G401.6 (cell line): Measurements from ENCODE around the gene NR3C2.

Source experiments
- FAIRE-seq: peaks from 2 replicates; lab custom pipeline; 2012; peaks lifted over from hg19 to GRCh38; lab: Jason Lieb, UNC

The NR3C2 gene

GRCh38 chr4:148259841-148260240 is 182.4 kb downstream of the NR3C2 start:
- no peak for FAIRE-seq

DNA sequence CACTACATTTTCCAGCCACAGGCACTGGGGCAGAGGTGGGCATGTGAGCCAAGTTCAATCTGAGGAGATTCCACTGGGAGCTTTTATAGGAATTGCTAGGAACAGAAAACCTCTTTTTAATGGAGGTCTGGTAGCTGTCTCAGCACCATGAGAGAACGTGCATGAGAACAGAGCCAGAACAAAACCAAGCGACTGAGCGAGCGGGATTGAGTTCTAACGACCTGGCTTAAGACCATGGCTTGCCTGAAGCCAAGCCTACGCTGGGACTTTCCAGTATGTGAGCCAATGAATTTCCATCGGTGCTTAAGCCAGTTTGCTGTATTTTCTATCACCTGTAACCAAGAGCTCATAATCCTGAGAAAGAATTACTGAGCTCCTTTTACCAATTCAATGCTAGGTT is 183.7 kb downstream of the NR3C2 start:
- FAIRE-seq = no peak

DNA sequence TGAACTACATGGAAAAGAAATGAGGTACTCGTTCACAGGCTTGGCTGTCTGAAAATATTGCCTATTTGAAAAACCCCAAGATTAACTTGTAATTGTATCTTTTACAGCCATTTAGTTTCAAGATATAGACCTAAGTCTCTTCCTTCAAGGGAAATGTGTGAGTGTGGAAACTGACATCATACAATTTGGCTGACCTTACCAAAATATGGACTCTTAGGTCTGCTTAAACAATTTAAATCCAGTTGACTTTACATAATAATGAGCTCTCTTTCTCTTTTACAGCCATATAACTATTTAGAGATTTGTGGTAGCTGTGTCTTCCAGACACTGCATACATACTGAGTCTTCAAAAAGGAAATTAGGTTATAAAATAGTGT is 186.9 kb downstream of the NR3C2 start:
- no peak for FAIRE-seq

- no peak for FAIRE-seq
Measured at GRCh38 chr4:148254621-148255343, 187.4 kb downstream of the NR3C2 start.

DNA sequence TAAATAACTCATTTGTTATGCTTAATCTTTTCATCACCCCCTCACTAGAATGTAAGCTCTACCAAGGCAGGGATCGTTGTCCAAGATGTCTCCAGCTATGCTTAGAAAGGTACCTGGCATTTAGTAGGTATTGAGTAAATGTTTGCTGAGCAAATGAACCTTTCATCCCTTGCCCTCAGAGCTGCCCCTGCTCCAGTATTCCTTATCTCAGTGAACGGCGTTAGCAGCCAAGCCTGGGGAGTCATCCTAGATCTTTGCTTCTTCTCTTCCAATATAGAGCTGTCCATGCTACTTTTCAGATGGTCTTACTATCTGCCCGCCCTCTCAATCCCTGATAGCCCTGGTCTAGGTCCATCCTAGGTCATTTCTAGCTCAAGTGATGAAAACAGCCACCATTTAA is 188.4 kb downstream of the NR3C2 start:
- FAIRE-seq = no peak

- no peak for FAIRE-seq
Measured at GRCh38 chr4:148248824-148249223, 193.4 kb downstream of the NR3C2 start.

DNA sequence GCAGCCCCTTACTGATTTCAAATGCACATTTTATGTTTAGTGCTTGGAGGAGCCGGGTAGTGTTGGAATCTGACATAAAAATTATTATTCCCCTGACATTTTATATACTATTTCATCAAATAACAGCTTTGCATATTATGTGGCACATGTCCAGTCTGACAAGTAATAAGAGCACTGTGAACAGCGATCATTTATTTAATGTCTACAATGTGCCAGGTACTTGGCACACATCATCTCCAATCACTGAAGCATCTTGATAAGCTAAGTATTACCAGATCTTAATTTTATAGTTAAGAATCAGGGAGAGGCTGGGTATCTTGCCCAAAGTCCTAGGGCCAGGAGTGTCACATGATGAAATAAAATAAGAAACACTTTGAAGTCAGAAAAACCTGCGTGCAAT is 197.2 kb downstream of the NR3C2 start:
- FAIRE-seq = no peak

DNA sequence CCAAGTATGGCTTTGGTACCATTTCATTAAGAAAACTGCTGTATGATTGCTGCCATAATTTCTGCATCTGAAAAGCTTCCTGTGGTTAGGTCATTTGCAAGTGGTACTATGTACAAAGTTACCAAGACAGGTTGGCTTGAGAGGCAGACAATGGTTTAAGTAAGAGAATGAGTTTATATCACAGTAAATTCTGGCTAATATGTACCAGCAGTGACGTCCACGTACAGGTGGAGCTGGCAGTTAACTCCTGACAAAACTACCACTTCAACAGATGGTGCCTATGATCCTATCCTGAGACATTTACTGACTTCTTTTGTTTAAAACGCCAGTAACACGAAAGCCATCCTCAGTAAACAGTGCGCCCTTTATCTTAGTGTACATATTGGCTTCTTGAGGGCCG is 198.4 kb downstream of the NR3C2 start:
- no peak for FAIRE-seq

- FAIRE-seq = no peak
Measured at GRCh38 chr4:148240241-148240640, 202.0 kb downstream of the NR3C2 start.

- no peak for FAIRE-seq
Measured at GRCh38 chr4:148239494-148239985, 202.7 kb downstream of the NR3C2 start.

- FAIRE-seq = no peak
Measured at GRCh38 chr4:148238811-148239493, 203.3 kb downstream of the NR3C2 start.

GRCh38 chr4:148238086-148238485 is 204.1 kb downstream of the NR3C2 start:
- no peak for FAIRE-seq

DNA sequence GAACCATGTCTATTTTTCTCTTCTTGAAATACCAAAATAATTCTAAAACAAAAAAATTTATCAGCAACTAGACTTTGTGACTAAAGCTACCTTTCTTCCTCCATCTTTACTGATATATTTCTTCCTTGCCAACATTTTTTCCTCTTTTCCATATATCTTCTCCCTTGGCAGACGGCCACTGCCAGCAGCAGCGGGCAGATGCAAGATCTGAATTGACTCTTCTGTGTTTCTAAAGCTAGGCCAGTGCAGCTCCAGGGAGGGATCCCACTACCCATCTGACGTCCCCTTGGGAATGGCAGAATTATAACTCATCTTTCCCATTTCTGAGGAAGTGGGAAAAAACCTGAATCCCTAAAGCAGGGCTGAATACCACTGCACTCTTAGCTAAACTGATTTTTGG is 206.4 kb downstream of the NR3C2 start:
- FAIRE-seq = no peak

- no peak for FAIRE-seq
Measured at GRCh38 chr4:148229798-148230197, 212.4 kb downstream of the NR3C2 start.

GRCh38 chr4:148229028-148229427 is 213.2 kb downstream of the NR3C2 start:
- FAIRE-seq = no peak

- no peak for FAIRE-seq
Measured at GRCh38 chr4:148227147-148227546, 215.1 kb downstream of the NR3C2 start.

GRCh38 chr4:148226341-148226740 is 215.9 kb downstream of the NR3C2 start:
- FAIRE-seq = no peak

DNA sequence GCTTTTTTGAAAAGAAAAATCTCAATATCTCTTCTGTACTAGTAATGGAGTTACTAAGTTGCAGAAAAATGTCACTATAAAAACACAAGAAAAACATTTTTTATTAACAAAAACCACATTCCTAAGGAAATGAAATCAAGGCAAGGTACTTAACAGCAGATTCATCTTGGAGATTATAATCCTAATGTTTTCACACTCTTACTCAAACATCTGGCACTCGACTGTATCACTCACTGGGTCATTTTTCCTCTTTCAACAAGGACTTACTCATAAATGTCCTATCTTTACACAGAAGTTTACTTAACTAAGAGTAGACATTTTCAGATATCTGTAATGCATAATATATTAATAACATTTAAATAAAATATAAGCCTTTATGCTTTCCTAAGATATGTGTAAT is 216.6 kb downstream of the NR3C2 start:
- no peak for FAIRE-seq

DNA sequence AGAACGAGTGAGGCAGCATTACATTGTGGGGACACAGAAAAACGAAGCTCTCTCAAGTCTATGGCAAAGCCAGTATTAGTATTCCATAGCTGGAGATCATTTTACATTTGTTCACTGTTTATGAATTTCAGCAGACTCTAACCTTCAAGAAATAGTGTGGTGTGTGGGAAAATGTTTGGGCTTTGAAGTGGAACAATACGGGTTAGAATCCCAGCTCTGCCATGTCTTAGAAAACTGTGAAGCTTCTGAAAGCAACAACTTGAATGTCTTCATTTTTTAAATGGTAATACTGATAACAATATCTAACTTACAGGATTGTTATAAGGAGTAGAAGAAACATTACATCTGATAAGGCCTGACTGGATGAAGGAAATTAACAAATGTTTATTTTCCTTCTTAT is 217.7 kb downstream of the NR3C2 start:
- FAIRE-seq = no peak

- FAIRE-seq = no peak
Measured at GRCh38 chr4:148222991-148223660, 219.1 kb downstream of the NR3C2 start.

DNA sequence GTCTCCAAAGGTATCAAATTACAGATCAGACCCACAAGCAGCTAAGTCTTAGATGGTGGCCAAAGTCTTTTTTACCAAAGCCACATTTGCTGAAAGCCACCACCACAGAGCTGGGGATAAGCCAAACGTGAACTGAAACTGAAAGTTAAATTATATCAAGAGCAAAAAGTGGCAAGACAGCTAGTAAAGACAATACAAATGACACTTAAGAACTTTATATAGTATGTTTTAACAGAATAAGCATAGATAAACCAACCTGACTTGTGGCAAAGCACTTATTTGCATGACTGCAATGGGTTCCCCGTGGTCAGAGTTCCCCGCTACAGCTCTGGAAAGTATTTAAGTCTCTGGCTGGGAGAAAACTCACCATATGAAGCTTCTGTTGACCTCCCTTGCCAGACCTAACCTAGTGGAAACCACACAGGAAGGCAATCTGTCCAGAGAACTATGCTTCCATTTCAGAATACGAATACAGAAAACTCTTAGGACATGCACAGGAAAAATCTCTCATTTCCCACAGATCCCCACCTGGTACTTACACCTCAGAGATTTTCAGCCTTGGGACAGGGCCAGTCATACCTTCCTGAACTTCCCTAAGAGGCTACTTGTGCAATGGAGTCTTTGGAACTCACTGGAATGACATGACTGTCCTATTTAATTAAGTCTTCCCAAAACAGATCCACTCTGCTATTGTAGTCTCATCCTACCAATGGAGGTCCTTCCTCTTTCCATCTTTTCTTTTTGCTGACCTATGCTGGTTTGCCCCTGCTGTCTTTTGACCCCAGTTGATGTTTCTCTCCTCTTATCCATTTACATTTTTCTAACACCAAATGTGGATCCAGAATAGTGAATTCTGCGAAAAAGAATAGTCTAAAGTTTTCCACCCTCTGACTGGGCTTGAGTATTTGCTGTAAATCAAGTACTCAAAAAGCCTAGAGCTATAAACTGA is 225.1 kb downstream of the NR3C2 start:
- no peak for FAIRE-seq

- FAIRE-seq = no peak
Measured at GRCh38 chr4:148216321-148216720, 225.9 kb downstream of the NR3C2 start.
